Natural killer cell (primary cell): Measurements from ENCODE around the gene RAG1. TPM values are rescaled to one million over a fixed set of nuclear protein-coding genes. Genes with fewer than 3 reads are reported as not detected.

Experiments
- ATAC-seq, 3 donors: fragments of 150-1000 bp in 2 of 3; fragments of 200-7000 bp in 1 of 3; cut with Tn5 transposase; 1 replicate in 1 of 3; 2 replicates in 2 of 3; pipeline ENCODE4 v1.10.0; 2021; ENCODE audit warnings: mild to moderate bottlenecking in 2 of 3, moderate library complexity in 2 of 3
- DNase-seq, 2 donors: peaks; one replicate each; pipeline versions ENCODE4 v3.0.0 to v3.0.0-alpha.2; 2013 to 2021; ENCODE audit warnings: mixed read lengths in 1 of 2
- H3K27ac ChIP-seq: one replicate; pipeline ENCODE4 v1.5.1; 2013; ENCODE audit warnings: mild to moderate bottlenecking, low read length
- H3K27me3 ChIP-seq: one replicate; pipeline ENCODE4 v1.6.1; 2013; ENCODE audit warnings: low read length; ENCODE audit not compliant: control insufficient read depth, insufficient read depth
- H3K36me3 ChIP-seq: one replicate; pipeline ENCODE4 v1.6.1; 2013; ENCODE audit warnings: low read length; ENCODE audit not compliant: control insufficient read depth, insufficient read depth
- H3K4me1 ChIP-seq: one replicate; pipeline ENCODE4 v1.6.1; 2013; ENCODE audit warnings: low read length; ENCODE audit not compliant: control insufficient read depth, insufficient read depth
- H3K4me3 ChIP-seq: one replicate; pipeline ENCODE4 v1.5.1; 2013; ENCODE audit warnings: low read length
- H3K9me3 ChIP-seq: one replicate; pipeline ENCODE4 v1.6.1; 2013; ENCODE audit warnings: low read length; ENCODE audit not compliant: control insufficient read depth, insufficient read depth
- H3K27ac Mint-ChIP-seq, 2 donors: one replicate each; pipeline ENCODE4 v1.8.0; 2022; ENCODE audit warnings: mild to moderate bottlenecking in 2 of 2, mixed read lengths in 2 of 2, moderate library complexity in 1 of 2
- H3K27me3 Mint-ChIP-seq, 2 donors: one replicate each; pipeline ENCODE4 v1.8.0; 2022; ENCODE audit warnings: low read depth in 2 of 2, mixed read lengths in 2 of 2
- H3K36me3 Mint-ChIP-seq: one replicate; pipeline ENCODE4 v1.8.0; 2022; ENCODE audit warnings: mixed read lengths
- H3K4me1 Mint-ChIP-seq, 2 donors: one replicate each; pipeline ENCODE4 v1.8.0; 2022; ENCODE audit warnings: mixed read lengths in 2 of 2
- H3K4me3 Mint-ChIP-seq: one replicate; pipeline ENCODE4 v1.8.0; 2022; ENCODE audit warnings: mild to moderate bottlenecking, moderate library complexity, mixed read lengths
- H3K9me3 Mint-ChIP-seq, 2 donors: one replicate each; pipeline ENCODE4 v1.8.0; 2022; ENCODE audit warnings: mixed read lengths in 2 of 2
- CTCF ChIP-seq: fragments of 200-600 bp; IDR thresholded peaks from one replicate; pipeline ENCODE4 v1.8.0; 2022; ENCODE audit warnings: antibody characterized with exemption
- WGBS: methylation state at CpG from one replicate; pipeline ENCODE4 v1.1.7; 2013; ENCODE audit warnings: missing lambda C conversion rate; ENCODE audit not compliant: insufficient coverage; 5-methylcytosine and 5-hydroxymethylcytosine counted together
- intact Hi-C: fragments of 100-400 bp; cut with micrococcal nuclease; formaldehyde crosslinking; loops from one replicate; pipeline ENCODE4 v1.14.2; 2022
- total RNA-seq, 4 donors: library from RNA; stranded (reverse); fragments of 120-200 nt in 1 of 4; gene quantifications; one replicate each; pipeline versions ENCODE4 v1.2.3 to v1.2.4, GENCODE V29; 2013 to 2022

The RAG1 gene
- total RNA-seq, 3 donors from 2014 or later (not counting 1 experiment from before 2014, with no cell fraction given): 0.96 to 2.1 (median 1.4) TPM

- Mint-ChIP-seq H3K4me1 (peaks cover 11% of the 10 kb centered on the region in 2 donors), H3K27ac (no peak overlapping the region), H3K9me3 (no peaks in the 10 kb centered on the region), H3K36me3 (no peaks in the 10 kb centered on the region), H3K4me3 (no peak overlapping the region), H3K27me3 (peaks cover 16 to 37% of the 10 kb centered on the region in 2 donors)
- H3K27me3 ChIP-seq: peaks cover 26% of the 10 kb centered on the region
- H3K9me3 ChIP-seq: no peaks in the 10 kb centered on the region
- intact Hi-C loops: loop anchor here (10.0 kb wide), 1 partner anchor 788 kb away; no protein-coding TSS in a partner anchor
- ATAC-seq (no peak), DNase-seq (no peak)
- peaks cover 6% of the 10 kb centered on the region for H3K4me1 ChIP-seq
- TF ChIP-seq CTCF: no peak
- H3K4me3 ChIP-seq: no peak overlapping the region
- no peak overlapping the region for H3K27ac ChIP-seq
- H3K36me3 ChIP-seq: no peaks in the 10 kb centered on the region
Observed at GRCh38 chr11:36596880-36597279, 29.1 kb downstream of the RAG1 start.

GRCh38 chr11:36598051-36598450 is 30.2 kb downstream of the RAG1 start, which contains the start of gene RAG2:
Gene RAG2, minus strand, starts transcription at chr11:36598236. Its CDS starts 4,068 bp downstream, at chr11:36594168.
- peaks cover 6% of the 10 kb centered on the region for H3K4me1 ChIP-seq
- intact Hi-C loops: loop anchor here (10.0 kb wide), 1 partner anchor 787 kb away; no protein-coding TSS in a partner anchor
- H3K27ac Mint-ChIP-seq: no peak within 1 kb of the TSS

GRCh38 chr11:36600180-36600579 is 32.4 kb downstream of the RAG1 start:
- TF ChIP-seq CTCF: no peak
- no peaks in the 10 kb centered on the region for H3K36me3 ChIP-seq
- no peaks in the 10 kb centered on the region for H3K9me3 ChIP-seq
- H3K9me3 Mint-ChIP-seq: no peaks in the 10 kb centered on the region
- no peaks in the 10 kb centered on the region for H3K36me3 Mint-ChIP-seq
- ATAC-seq (no peak), DNase-seq (no peak)
- peaks cover 2% of the 10 kb centered on the region for H3K27me3 ChIP-seq
- H3K4me3 Mint-ChIP-seq: no peak overlapping the region
- peaks cover 0 to under 1% of the 10 kb centered on the region in 2 donors for H3K4me1 Mint-ChIP-seq
- no peaks in the 10 kb centered on the region for H3K4me1 ChIP-seq
- intact Hi-C loops: no loop called here
- H3K4me3 ChIP-seq: no peak overlapping the region
- peaks cover 0 to 10% of the 10 kb centered on the region in 2 donors for H3K27me3 Mint-ChIP-seq
- H3K27ac Mint-ChIP-seq: no peak overlapping the region
- H3K27ac ChIP-seq: no peak overlapping the region
- WGBS: 94% methylated on average over 6 of the region's 7 CpGs

More at GRCh38 chr11:36598051-36598450, 30.2 kb downstream of the RAG1 start, which contains the start of gene RAG2:
- H3K36me3 Mint-ChIP-seq: no peaks in the 10 kb centered on the region
- 64% methylated on average over 2 of the region's 2 CpGs for WGBS
- H3K4me3 Mint-ChIP-seq: no peak within 1 kb of the TSS
- Histone ChIP-seq H3K9me3 (no peaks in the 10 kb centered on the region), H3K27ac (no peak within 1 kb of the TSS), H3K27me3 (peaks cover 20% of the 10 kb centered on the region), H3K4me3 (no peak within 1 kb of the TSS), H3K36me3 (no peaks in the 10 kb centered on the region)
- peaks cover 11% of the 10 kb centered on the region in 2 donors for H3K4me1 Mint-ChIP-seq
- H3K9me3 Mint-ChIP-seq: no peaks in the 10 kb centered on the region
- peaks cover 13 to 31% of the 10 kb centered on the region in 2 donors for H3K27me3 Mint-ChIP-seq
- TF ChIP-seq CTCF: no peak
- DNase-seq: no peak
- ATAC-seq: no peak

GRCh38 chr11:36601155-36601554 is 33.3 kb downstream of the RAG1 start:
- no peak overlapping the region for H3K4me3 ChIP-seq
- Mint-ChIP-seq H3K27ac (no peak overlapping the region), H3K36me3 (no peaks in the 10 kb centered on the region), H3K4me3 (no peak overlapping the region), H3K4me1 (no peaks in the 10 kb centered on the region), H3K27me3 (peaks cover 0 to 5% of the 10 kb centered on the region in 2 donors), H3K9me3 (no peaks in the 10 kb centered on the region)
- no peaks in the 10 kb centered on the region for H3K4me1 ChIP-seq
- intact Hi-C loops: no loop called here
- DNase-seq (no peak), ATAC-seq (no peak)
- WGBS: 31% methylated on average over 2 of the region's 2 CpGs
- H3K27me3 ChIP-seq: no peaks in the 10 kb centered on the region
- H3K27ac ChIP-seq: no peak overlapping the region
- H3K9me3 ChIP-seq: no peaks in the 10 kb centered on the region
- no peaks in the 10 kb centered on the region for H3K36me3 ChIP-seq
- TF ChIP-seq CTCF: no peak
